ENCODE data around the gene SMAD9. TPM values are rescaled to one million over a fixed set of nuclear protein-coding genes. Genes with fewer than 3 reads are reported as not detected.

Gene SMAD9
- total RNA-seq, 1 experiment from 2014 or later: 1.1 TPM

- Histone ChIP-seq H3K23ac (ENCODE audit: insufficient read length, low read depth, low read length) (no peak overlapping the region), H2AFZ (ENCODE audit: low read length) (no peak overlapping the region), H4K8ac (replicated peaks; ENCODE audit: insufficient read length, low read depth, low read length) (no peak overlapping the region), H3K4me2 (ENCODE audit: insufficient read depth, insufficient read length, low read length) (no peak overlapping the region), H3K4ac (ENCODE audit: low read depth, low read length) (no peak overlapping the region), H2AK5ac (ENCODE audit: insufficient read length, low read length) (no peak overlapping the region), H2BK5ac (ENCODE audit: insufficient read length, low read length) (no peak overlapping the region), H3K9ac (ENCODE audit: extremely low read depth, insufficient read length, low read length) (no peak overlapping the region), H3K23me2 (ENCODE audit: insufficient read length, low read depth, low read length, poor library complexity, severe bottlenecking) (no peaks in the 10 kb centered on the region), H4K91ac (ENCODE audit: insufficient read length, low read depth, low read length) (no peak overlapping the region), H2BK20ac (ENCODE audit: low read depth, low read length, poor library complexity, severe bottlenecking) (no peak overlapping the region), H3K18ac (ENCODE audit: insufficient read length, low read depth, low read length) (no peak overlapping the region), H3K27ac (ENCODE audit: insufficient read length, low read depth, low read length) (no peak overlapping the region), H3T11ph (ENCODE audit: low read length) (no peak overlapping the region), H4K5ac (ENCODE audit: insufficient read length, low read depth, low read length) (no peak overlapping the region), H3K79me1 (ENCODE audit: insufficient read depth, low read depth, low read length, poor library complexity, severe bottlenecking) (no peaks in the 10 kb centered on the region), H2BK12ac (ENCODE audit: insufficient read length, low read depth, low read length) (no peak overlapping the region), H4K20me1 (ENCODE audit: control insufficient read depth, insufficient read depth, insufficient read length) (no peaks in the 10 kb centered on the region), H2BK120ac (ENCODE audit: low read depth, low read length, poor library complexity, severe bottlenecking) (no peak overlapping the region), H3K9me3 (ENCODE audit: control insufficient read depth, low read depth, low read length) (no peaks in the 10 kb centered on the region), H3K14ac (ENCODE audit: insufficient read depth, low read length) (no peak overlapping the region), H3K79me2 (ENCODE audit: insufficient read depth, low read length) (no peaks in the 10 kb centered on the region), H3K56ac (ENCODE audit: insufficient read length, low read depth, low read length) (no peak overlapping the region), H3K27me3 (ENCODE audit: insufficient read depth, low read length) (no peaks in the 10 kb centered on the region), H2BK15ac (ENCODE audit: low read depth, low read length) (no peak overlapping the region), H3K4me1 (ENCODE audit: insufficient read depth, low read length) (peaks cover 4% of the 10 kb centered on the region; the same call in 1 of the 2 replicates)
- Mint-ChIP-seq H3K36me3 (ENCODE audit: insufficient read depth in 1 of 3, low read depth in 3 of 3) (no peaks in the 10 kb centered on the region), H3K4me1 (peaks cover 8 to 9% of the 10 kb centered on the region in 2 experiments), H3K9me3 (no peaks in the 10 kb centered on the region), H3K27ac (no peak overlapping the region), H3K27me3 (ENCODE audit: low read depth) (no peaks in the 10 kb centered on the region; the same call in 1 of the 2 replicates), H3K4me3 (no peak overlapping the region)
- no CpG with 5 or more reads among the region's 3 CpGs for WGBS (ENCODE audit: extremely low coverage, insufficient read length, low lambda C conversion rate)
- no peak for TF ChIP-seq CTCF (conservative IDR thresholded peaks at IDR 0.05)
- DNase-seq: no peak
These were observed 119.0 kb downstream of the SMAD9 start for GRCh38 chr13:36801035-36801434.
